GM12892 (cell line): Measurements from ENCODE around the gene NDRG3.

Experiments used
- POLR2A ChIP-seq: IDR thresholded peaks from 2 replicates; pipeline ENCODE4 v1.6.1; 2011; ENCODE audit warnings: low read depth, low read length, control low read depth
- POLR2AphosphoS5 ChIP-seq: IDR thresholded peaks from 2 replicates; pipeline ENCODE4 v1.6.1; 2011; ENCODE audit warnings: low read depth, low read length, control low read depth
- TAF1 ChIP-seq: IDR thresholded peaks from 2 replicates; pipeline ENCODE4 v1.6.1; 2011; ENCODE audit warnings: low read depth, mild to moderate bottlenecking, control low read depth, low read length, borderline replicate concordance

- TF ChIP-seq POLR2AphosphoS5 (no peak), POLR2A (no peak), TAF1 (no peak)
Measured at GRCh38 chr20:36777576-36777975, 31.7 kb upstream of the NDRG3 start.
